Superior temporal gyrus (tissue), 1 donor: ENCODE results near the gene FAM110D.
A peak's percentile ranks its signal among the peaks of the same experiment; 100 is the strongest.

Source experiments
- DNase-seq: peaks from one replicate; pipeline ENCODE4 v3.0.0-alpha.2; 2016; ENCODE audit errors: extremely low spot score

Gene FAM110D

DNA sequence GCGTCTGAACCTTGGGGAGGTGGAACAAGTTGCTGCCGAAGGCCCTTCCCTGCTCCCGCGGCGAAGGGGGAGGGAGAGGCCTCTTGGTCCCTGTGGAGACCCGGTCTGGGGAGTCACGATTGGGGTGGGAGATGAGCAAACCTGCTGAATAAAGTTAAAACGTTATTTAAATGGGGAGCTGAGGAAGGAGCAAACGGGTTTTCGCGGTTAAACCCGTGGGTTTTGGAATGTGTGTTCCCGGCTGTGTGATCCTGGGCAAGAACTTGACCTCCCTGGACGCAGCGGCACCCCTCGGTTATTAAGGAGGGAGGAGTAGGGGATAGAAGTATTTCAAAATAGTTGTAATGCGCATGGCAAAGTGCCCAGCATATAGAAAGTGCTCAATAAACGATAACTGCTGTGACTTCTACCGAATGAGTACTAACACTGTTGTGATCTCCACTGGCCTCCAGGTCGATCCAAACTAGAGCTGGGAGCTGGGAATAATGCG lies 3.4 kb downstream of the FAM110D start:
- DNase-seq, result no peak

GRCh38 chr1:26163684-26164035 lies 4.8 kb downstream of the FAM110D start:
- no peak for DNase-seq

DNA sequence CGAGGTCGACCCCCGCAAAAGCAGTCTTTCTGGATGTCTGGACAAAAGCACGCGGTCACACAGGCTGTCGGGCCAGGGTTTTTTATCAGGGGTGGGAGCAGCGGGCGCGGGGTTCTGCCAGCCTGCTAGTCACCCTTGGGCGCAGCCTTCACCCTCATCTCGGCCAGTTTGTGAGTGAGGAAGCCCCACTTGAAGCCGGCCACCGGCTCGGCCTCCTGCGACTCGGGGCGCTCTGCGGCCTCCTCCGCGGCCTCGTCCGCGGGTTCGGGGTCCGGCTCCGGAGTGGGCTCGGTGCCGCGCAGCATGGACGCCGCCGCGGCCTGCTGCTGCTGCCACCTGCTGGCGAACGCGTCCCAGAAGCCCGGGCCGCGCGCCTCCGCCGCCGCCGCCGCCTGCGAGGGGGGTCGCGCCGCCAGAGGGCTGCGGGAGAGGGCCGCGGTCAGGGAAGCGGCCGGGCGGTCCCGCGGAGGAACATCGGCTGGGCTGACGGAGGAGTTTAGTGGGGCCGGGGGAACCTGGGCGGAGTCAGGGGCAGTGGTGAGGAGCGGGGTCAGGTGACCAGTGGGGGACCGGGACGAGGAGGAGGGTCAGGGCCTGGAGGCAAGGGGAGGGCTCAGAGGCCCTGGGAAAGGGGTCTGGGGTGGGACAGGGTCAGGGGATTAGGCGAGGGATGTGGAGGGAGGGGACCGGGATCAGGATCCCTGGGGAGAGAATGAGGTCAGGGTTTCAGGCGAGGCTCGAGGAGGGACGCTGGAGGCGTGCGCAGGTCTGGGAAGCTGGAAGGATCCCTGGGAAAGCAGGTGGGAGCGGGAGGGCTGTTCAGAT lies 5.4 kb downstream of the FAM110D start:
- no peak for DNase-seq

GRCh38 chr1:26164861-26165842 lies 6.3 kb downstream of the FAM110D start:
- DNase-seq, result no peak

GRCh38 chr1:26166719-26167281 lies 7.9 kb downstream of the FAM110D start:
- DNase-seq, result no peak

- DNase-seq, result no peak
These were observed 9.7 kb downstream of the FAM110D start, which contains the start of gene C1orf232 for GRCh38 chr1:26168410-26169197. TSS of gene C1orf232 (minus strand) at chr1:26168963. CDS start at chr1:26168499, 464 bp downstream.

- DNase-seq, result no peak
These were observed 10.3 kb downstream of the FAM110D start for GRCh38 chr1:26169198-26169554.

GRCh38 chr1:26169669-26170471 lies 11.0 kb downstream of the FAM110D start, which contains the start of gene ZNF593:
TSS of gene ZNF593 (plus strand) at chr1:26169908. CDS start at chr1:26169984, 76 bp downstream.
- DNase-seq, result peak; percentile 90

- DNase-seq, result no peak
These were observed 11.6 kb downstream of the FAM110D start for GRCh38 chr1:26170472-26170821.

DNA sequence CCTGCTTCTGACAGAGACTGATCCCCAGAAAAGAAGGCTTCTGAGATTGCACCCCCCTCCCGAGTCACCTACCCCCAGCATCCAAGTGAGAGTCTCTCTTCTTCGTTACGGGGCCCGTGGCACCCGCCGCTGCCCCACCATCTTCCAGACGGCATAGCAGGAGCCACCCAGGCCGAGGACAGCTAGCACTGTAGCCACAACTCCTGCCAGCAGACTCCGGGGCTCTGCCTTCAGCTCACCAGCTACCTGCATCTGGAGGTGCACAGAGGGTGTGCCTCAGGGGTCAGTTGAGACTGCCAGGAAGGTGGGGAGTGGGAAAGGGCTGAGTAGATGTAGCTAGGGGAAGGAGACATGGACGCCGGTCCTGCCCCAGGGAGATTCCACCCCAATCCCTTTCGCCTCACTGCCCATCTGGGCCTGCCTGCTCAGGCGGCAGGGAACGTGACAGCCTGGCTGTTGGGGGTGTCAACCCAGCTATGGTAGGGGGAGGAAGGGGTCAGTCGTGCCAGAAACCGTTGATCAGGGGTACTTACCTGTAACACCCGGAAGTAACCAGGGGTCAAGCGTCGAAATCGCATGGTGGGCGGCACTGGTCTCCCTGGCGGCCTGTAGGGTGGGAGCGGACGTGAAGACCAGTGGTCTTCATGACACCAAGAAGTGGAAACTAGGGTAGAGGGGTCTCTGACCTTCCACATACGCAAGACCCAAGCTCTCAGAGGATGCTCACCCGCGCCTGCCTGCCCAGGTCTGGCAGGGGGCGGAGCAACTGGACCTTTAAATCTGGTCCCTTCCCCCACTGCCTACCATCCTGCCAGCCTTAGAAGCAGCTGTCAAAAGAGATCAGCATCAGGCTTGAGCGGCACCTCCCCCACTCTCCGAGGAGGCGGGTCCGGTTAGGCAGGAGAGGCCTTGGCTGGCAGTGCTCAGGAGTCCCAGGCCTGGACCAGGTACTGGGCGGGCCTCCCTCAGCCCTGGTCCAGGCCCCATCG lies 12.5 kb downstream of the FAM110D start, which contains the start of gene ZNF593OS:
TSS of gene ZNF593OS (minus strand) at position 749 of the 989 bp plus-strand sequence. CDS start at position 578, 171 bp downstream.
- no peak for DNase-seq

- DNase-seq, result no peak
These were observed 16.5 kb downstream of the FAM110D start for GRCh38 chr1:26175346-26175745.

- DNase-seq, result no peak
These were observed 18.4 kb downstream of the FAM110D start, which contains the start of gene CNKSR1 for GRCh38 chr1:26177182-26177684. TSS of gene CNKSR1 (plus strand) at chr1:26177491. CDS start at chr1:26177548, 57 bp downstream.

DNA sequence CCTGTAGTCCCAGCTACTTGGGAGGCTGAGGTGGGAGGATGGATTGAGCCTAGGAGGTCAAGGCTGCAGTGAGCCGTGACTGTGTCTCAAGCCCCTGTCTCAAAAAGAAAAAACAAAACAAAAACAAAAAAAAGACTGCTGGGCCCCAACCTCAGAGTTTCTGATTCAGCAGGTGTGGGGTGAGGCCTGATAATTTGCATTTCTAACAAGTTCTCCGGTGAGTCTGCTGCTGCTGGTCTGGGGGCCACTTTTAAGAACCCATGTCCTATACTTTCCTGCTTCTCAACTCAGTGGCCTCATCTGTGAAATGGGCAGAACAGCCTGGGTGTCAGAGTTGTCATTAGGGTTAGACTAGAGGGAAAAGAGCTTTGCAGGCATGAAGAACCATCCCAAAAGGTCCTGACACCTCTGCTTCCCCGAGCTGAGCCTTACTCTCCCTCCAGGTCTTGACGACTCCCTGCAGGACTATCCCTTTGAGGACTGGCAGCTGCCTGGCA lies 21.2 kb downstream of the FAM110D start:
- no peak for DNase-seq

DNA sequence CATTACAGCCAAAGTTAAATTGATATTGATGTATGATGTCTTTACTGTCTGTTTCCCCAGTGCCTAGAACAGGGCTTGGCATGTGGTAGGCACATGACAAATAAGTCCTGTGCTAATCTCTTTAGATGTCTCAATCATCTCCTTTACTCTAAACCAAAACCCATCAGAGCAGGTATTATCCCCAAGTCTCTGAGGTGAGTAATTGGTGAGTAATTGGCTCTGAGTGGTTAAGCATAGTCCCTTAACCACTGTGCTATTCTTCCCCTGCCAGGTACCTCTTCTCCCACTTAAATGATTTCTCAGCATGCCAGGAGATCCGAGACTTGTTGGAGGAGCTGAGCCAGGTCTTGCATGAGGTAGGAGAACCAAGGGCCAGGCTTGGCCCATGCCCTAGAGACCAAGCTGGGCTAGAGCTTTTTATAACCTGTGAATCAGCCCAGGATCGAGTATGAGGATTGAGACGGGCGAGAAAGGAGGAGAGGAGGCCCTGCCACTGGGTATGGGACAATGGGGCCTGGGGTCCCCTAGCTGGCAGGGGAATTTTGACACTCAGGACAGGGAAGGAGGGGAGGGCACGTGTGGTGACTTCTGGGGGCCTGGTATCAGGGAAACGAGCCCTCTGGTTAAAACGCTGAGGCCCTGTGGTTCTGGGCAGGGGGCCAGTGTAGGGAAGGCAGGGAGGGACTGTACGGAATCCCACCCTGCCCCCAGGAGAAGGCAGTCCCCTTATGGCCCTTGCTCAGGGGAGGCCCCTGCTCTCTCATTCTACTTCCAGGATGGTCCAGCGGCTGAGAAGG lies 22.9 kb downstream of the FAM110D start:
- DNase-seq, result no peak

DNA sequence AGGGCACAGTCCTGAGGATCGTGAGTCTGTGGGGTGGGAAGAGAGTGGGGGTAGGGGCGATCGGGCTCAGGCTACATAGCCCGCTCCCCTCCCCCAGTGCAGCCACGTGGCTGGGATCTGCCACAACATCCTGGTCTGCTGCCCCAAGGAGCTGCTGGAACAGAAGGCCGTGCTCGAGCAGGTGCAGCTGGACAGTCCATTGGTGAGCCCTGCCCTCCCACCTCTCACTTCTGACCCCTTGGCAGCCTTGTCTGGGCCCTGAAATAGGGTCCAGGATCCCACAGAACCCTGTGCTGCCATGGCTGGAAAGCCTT lies 23.5 kb downstream of the FAM110D start:
- DNase-seq, result no peak

- no peak for DNase-seq
These were observed 25.2 kb downstream of the FAM110D start for GRCh38 chr1:26184086-26184485.

DNA sequence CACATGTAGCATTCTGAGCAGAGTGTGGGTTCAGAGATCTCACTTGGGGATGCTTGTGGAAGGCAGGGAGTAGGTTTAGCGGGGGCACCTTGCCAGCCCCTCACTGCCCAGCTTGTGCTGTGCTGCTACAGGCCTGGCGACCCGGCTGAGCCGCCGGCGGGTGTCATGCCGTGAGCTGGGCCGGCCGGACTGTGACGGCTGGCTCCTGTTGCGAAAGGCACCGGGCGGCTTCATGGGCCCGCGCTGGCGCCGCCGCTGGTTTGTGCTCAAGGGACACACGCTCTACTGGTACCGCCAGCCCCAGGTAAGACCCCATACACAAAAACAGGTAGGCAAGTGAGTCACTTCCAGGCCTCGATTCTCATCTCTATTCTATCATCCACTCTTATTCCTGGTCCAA lies 26.0 kb downstream of the FAM110D start:
- DNase-seq, result no peak

DNA sequence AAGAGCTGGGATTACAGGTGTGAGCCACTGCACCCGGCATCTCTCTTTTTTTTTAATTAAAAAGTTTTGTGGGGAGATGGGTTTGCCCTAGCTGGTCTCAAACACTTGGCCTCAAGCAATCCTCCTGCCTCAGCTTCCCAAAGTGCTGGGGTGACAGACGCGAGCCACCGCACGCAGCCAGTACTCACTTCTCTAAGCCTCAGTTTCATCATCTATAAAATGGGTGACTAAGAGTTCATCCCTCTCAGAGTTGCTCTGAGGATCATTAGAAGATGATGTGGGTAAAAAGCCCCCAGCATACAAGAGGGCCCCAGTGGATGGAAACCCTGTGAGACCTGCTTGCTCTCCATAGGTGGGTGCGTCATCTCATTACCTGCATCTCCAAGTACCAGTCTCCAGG lies 29.0 kb downstream of the FAM110D start:
- DNase-seq, result no peak
